Pancreas (tissue), 10 donors: Measurements from ENCODE around the gene ALK. TPM values are rescaled to one million over a fixed set of nuclear protein-coding genes. Genes with fewer than 3 reads are reported as not detected.

Experiments
- ATAC-seq, 4 donors: fragments of 200-7000 bp; cut with Tn5 transposase; one replicate each; pipeline versions ENCODE4 v1.8.0 to v1.9.1; 2020; ENCODE audit warnings: mild to moderate bottlenecking in 4 of 4, moderate library complexity in 4 of 4
- DNase-seq, 6 donors: peaks; one replicate each; pipeline ENCODE4 v3.0.0-alpha.2; 2020
- FAIRE-seq: peaks from 2 replicates; lab custom pipeline; 2012; peaks lifted over from hg19 to GRCh38; lab: Jason Lieb, UNC
- H3K27ac ChIP-seq, 4 donors: fragments of 200-600 bp; sonication (generic); 1 replicate in 3 of 4; 2 replicates in 1 of 4; pipeline versions ENCODE4 v1.5.0 to v1.8.0; 2020
- H3K27me3 ChIP-seq, 4 donors: fragments of 200-600 bp; one replicate each; pipeline ENCODE4 v1.8.0; 2021
- H3K36me3 ChIP-seq, 3 donors: fragments of 200-600 bp; sonication (generic) in 1 of 3; one replicate each; pipeline versions ENCODE4 v1.5.0 to v1.8.0; 2020 to 2021
- H3K4me1 ChIP-seq, 3 donors: fragments of 200-600 bp; one replicate each; pipeline ENCODE4 v1.8.0; 2021
- H3K4me3 ChIP-seq, 4 donors: fragments of 200-600 bp; sonication (generic) in 2 of 4; one replicate each; pipeline versions ENCODE4 v1.5.0 to v1.8.0; 2020 to 2021
- H3K9me3 ChIP-seq, 4 donors: fragments of 200-600 bp; one replicate each; pipeline ENCODE4 v1.8.0; 2021
- WGBS, 2 donors: extraction: QIAGEN DNeasy Blood & Tissue Kit; methylation state at CpG; one replicate each; pipeline ENCODE4 v1.1.7; 2013; 5-methylcytosine and 5-hydroxymethylcytosine counted together
- intact Hi-C, 3 donors: fragments of 100-400 bp; cut with DNase I; formaldehyde crosslinking; loops; one replicate each; pipeline versions ENCODE4 v1.11.1 to v1.14.2; 2022
- polyA plus RNA-seq, 2 donors: library from polyadenylated mRNA; stranded (reverse); fragments of 200-250 nt; gene quantifications; one replicate each; pipeline ENCODE4 v1.2.3, GENCODE V29; 2013
- total RNA-seq, 6 donors: library from RNA; stranded (reverse); fragmentation: NEBNext Ultra II Directional in 4 of 6; extraction: Animal tissue kit (Norgen Biotek cat#: 25700) in 4 of 6; gene quantifications; one replicate each; pipeline versions ENCODE4 v1.2.1 to v1.2.4, GENCODE V29; 2021 to 2023
- TF ChIP-seq, protein P1 (sequence below), 4 donors: fragments of 200-600 bp; sonication (generic) in 3 of 4; IDR thresholded peaks; one replicate each; pipeline versions ENCODE4 v1.5.0 to v1.8.0; 2021; ENCODE audit warnings: antibody characterized with exemption in 4 of 4
- donor health status: healthy with polysubstance abuse.
- donor health status: DM: no; HTN: no; CAD: no; lungs with moderate emphysema.
- donor health status: DM: no; HTN: no; CAD: no.
- donor health status: control.
- donor health status: control.
- donor health status: Bipolar disorder and iron deficiency.
- donor health status: DM: yes; HTN: yes; CAD: no.
- donor health status: DM: no; HTN: no; CAD: no.
- donor health status: DM: no; HTN: no; CAD: no.
- donor health status: DM: yes; HTN: yes; CAD: no.

ALK gene
- total and polyA plus RNA-seq, 8 donors, result 0.05 to 0.17 (median 0.09) TPM; not detected in 2

DNA sequence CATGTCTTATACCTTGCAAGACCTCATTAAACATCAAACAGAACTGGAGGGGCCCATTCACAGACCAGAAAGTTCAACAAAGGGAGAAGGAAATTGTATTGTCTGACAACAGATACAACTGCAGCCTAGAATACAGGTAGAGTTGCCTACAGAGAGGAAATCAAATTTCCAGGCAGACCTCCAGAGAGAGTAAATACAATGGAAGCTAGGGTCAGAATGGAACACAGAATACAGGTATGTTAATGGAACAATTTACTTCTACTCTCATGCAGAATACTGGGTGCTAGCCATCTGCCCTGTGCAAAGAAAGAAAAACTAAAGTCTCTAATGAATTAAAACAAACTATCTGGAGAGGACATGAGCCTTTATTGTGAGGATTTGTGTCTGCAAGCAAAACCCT, 31.6 kb upstream of the ALK start:
- Histone ChIP-seq H3K9me3 (no peaks in the 10 kb centered on the region), H3K27me3 (no peaks in the 10 kb centered on the region), H3K4me1 (no peaks in the 10 kb centered on the region), H3K4me3 (no peak overlapping the region), H3K36me3 (no peaks in the 10 kb centered on the region), H3K27ac (no peak overlapping the region)
- DNase-seq (no peak), FAIRE-seq (no peak), ATAC-seq (no peak)
- intact Hi-C loops, result no loop called here
- TF ChIP-seq, protein P1, sequence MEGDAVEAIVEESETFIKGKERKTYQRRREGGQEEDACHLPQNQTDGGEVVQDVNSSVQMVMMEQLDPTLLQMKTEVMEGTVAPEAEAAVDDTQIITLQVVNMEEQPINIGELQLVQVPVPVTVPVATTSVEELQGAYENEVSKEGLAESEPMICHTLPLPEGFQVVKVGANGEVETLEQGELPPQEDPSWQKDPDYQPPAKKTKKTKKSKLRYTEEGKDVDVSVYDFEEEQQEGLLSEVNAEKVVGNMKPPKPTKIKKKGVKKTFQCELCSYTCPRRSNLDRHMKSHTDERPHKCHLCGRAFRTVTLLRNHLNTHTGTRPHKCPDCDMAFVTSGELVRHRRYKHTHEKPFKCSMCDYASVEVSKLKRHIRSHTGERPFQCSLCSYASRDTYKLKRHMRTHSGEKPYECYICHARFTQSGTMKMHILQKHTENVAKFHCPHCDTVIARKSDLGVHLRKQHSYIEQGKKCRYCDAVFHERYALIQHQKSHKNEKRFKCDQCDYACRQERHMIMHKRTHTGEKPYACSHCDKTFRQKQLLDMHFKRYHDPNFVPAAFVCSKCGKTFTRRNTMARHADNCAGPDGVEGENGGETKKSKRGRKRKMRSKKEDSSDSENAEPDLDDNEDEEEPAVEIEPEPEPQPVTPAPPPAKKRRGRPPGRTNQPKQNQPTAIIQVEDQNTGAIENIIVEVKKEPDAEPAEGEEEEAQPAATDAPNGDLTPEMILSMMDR (IDR thresholded peaks at IDR 0.05), result no peak

DNA sequence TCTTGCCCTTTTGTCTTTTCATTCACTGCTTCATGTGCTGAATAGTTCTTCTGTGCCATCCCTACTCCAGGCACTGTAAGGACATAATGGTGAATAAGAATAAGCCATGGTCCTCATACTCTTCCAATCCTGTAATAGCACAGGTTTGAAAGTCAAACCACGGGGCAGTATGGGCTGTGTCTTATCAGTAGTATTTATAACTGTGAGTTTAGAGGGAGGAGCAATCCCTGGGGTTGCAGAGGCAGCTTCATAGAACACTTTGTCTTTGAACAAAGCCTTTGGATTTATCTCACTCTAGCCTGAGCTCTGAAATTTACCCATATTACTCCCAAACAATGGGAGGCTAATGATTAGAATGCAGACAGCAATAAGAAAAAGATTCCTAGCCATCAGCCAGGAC, 30.2 kb upstream of the ALK start:
- Histone ChIP-seq H3K36me3 (no peaks in the 10 kb centered on the region), H3K4me3 (no peak overlapping the region), H3K27ac (no peak overlapping the region), H3K4me1 (no peaks in the 10 kb centered on the region), H3K9me3 (no peaks in the 10 kb centered on the region), H3K27me3 (no peaks in the 10 kb centered on the region)
- TF ChIP-seq, protein P1 (IDR thresholded peaks at IDR 0.05), result no peak
- intact Hi-C loops, result no loop called here
- DNase-seq (no peak), ATAC-seq (no peak), FAIRE-seq (no peak)
- WGBS, 2 donors, result 27 to 30% methylated on average over 1 of the region's 1 CpG

GRCh38 chr2:29950481-29950880, 29.1 kb upstream of the ALK start:
- Histone ChIP-seq H3K27me3 (no peaks in the 10 kb centered on the region), H3K27ac (no peak overlapping the region), H3K9me3 (no peaks in the 10 kb centered on the region), H3K4me1 (no peaks in the 10 kb centered on the region), H3K4me3 (no peak overlapping the region), H3K36me3 (no peaks in the 10 kb centered on the region)
- DNase-seq (no peak), ATAC-seq (no peak), FAIRE-seq (no peak)
- intact Hi-C loops, result no loop called here
- TF ChIP-seq, protein P1 (IDR thresholded peaks at IDR 0.05), result no peak
- WGBS, 2 donors, result 76 to 82% methylated on average over 3 of the region's 3 CpGs

DNA sequence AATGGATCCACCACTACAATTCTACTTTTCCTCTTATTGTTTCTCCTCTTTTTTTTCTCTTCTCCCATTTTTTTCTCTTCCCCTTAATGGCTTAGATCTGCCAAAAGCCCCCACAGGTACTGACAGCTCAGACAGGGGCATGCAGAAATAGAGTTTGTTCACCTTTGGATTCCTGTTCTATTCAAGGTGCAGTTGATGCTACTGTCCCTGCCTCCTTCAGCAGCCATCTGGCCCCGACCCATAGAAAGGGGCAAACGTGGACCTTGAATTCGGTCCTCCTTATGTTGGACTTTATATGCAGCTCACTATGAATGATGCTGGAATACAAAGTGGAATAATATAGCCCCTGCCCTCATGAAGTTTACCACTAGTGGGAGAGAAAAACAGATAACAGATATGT, 27.7 kb upstream of the ALK start:
- no peaks in the 10 kb centered on the region for H3K9me3 ChIP-seq
- no peak overlapping the region for H3K27ac ChIP-seq
- intact Hi-C loops, result no loop called here
- DNase-seq (no peak), ATAC-seq (no peak), FAIRE-seq (no peak)
- H3K4me1 ChIP-seq, result no peaks in the 10 kb centered on the region
- TF ChIP-seq, protein P1 (IDR thresholded peaks at IDR 0.05), result no peak
- WGBS, 2 donors, result 62 to 79% methylated on average over 3 of the region's 3 CpGs
- H3K27me3 ChIP-seq, result no peaks in the 10 kb centered on the region
- H3K36me3 ChIP-seq, result no peaks in the 10 kb centered on the region
- no peak overlapping the region for H3K4me3 ChIP-seq

GRCh38 chr2:29946505-29946904, 25.1 kb upstream of the ALK start:
- intact Hi-C loops, result no loop called here
- no peak for DNase-seq
- FAIRE-seq, result no peak
- H3K27ac ChIP-seq, result no peak overlapping the region
- H3K4me3 ChIP-seq, result no peak overlapping the region
- no peaks in the 10 kb centered on the region for H3K9me3 ChIP-seq
- TF ChIP-seq, protein P1 (IDR thresholded peaks at IDR 0.05), result no peak
- 66 to 68% methylated on average over 5 of the region's 5 CpGs for WGBS, 2 donors
- H3K27me3 ChIP-seq, result no peaks in the 10 kb centered on the region
- H3K36me3 ChIP-seq, result no peaks in the 10 kb centered on the region
- H3K4me1 ChIP-seq, result no peaks in the 10 kb centered on the region
- ATAC-seq, result no peak
